H1 (cell line): Measurements from ENCODE around the gene DOCK3. TPM values are rescaled to one million over a fixed set of nuclear protein-coding genes. Genes with fewer than 3 reads are reported as not detected.

Experiments
- CTCF ChIA-PET: fragments of 300-600 bp; sonication (Branson Sonifier 250); formaldehyde crosslinking; loops from one replicate; lab custom pipeline; 2021; ENCODE audit not compliant: partially characterized antibody; lab: Charles Lee
- POLR2A ChIA-PET: fragments of 300-600 bp; sonication (Branson Sonifier 250); formaldehyde crosslinking; loops from one replicate; lab custom pipeline; 2021; ENCODE audit warnings: inconsistent platforms; ENCODE audit not compliant: partially characterized antibody; lab: Charles Lee
- DNase-seq, 2 experiments: peaks; one replicate each; pipeline versions ENCODE4 v3.0.0 to v3.0.0-alpha.2; 2010 to 2022; ENCODE audit warnings: low spot score in 2 of 2, low read depth in 1 of 2, mixed read lengths in 1 of 2
- FAIRE-seq: peaks from 2 replicates; lab custom pipeline; 2011; peaks lifted over from hg19 to GRCh38; lab: Jason Lieb, UNC
- H2AFZ ChIP-seq: 2 replicates; pipeline ENCODE4 v1.8.1; 2012; ENCODE audit warnings: low read length, inconsistent platforms
- H2AK5ac ChIP-seq: 2 replicates; pipeline ENCODE4 v1.6.1; 2013; ENCODE audit warnings: low read depth, low read length
- H2BK120ac ChIP-seq: replicated peaks from 2 replicates; pipeline ENCODE3; 2013; ENCODE audit warnings: low read depth, low read length, inconsistent platforms
- H2BK12ac ChIP-seq: 2 replicates; pipeline ENCODE4 v1.6.1; 2013; ENCODE audit warnings: low read depth, low read length
- H2BK15ac ChIP-seq: 2 replicates; pipeline ENCODE4 v1.6.1; 2013; ENCODE audit warnings: low read length
- H2BK20ac ChIP-seq: 2 replicates; pipeline ENCODE4 v1.6.1; 2013; ENCODE audit warnings: low read length
- H2BK5ac ChIP-seq: 2 replicates; pipeline ENCODE4 v1.6.1; 2013; ENCODE audit warnings: low read depth, low read length
- H3K14ac ChIP-seq: 2 replicates; pipeline ENCODE4 v1.6.1; 2013; ENCODE audit warnings: inconsistent platforms; ENCODE audit not compliant: insufficient read length
- H3K18ac ChIP-seq: 2 replicates; pipeline ENCODE4 v1.6.1; 2013; ENCODE audit warnings: low read length; ENCODE audit errors: extremely low read depth
- H3K23ac ChIP-seq: 2 replicates; pipeline ENCODE4 v1.6.1; 2013; ENCODE audit warnings: inconsistent platforms; ENCODE audit not compliant: insufficient read length
- H3K23me2 ChIP-seq: 2 replicates; pipeline ENCODE4 v1.6.1; 2013; ENCODE audit warnings: low read depth, low read length
- H3K27ac ChIP-seq: 2 replicates; pipeline ENCODE4 v1.6.1; 2011; ENCODE audit warnings: low read depth, low read length, inconsistent platforms
- H3K27me3 ChIP-seq, 4 experiments: replicated peaks in 1 of 4; 1 replicate in 1 of 4; 2 replicates in 3 of 4; pipeline versions ENCODE4 v1.6.1 to v1.8.1; 2011 to 2013; ENCODE audit warnings: low read length in 3 of 4, mild to moderate bottlenecking in 3 of 4, inconsistent platforms in 2 of 4, mixed read lengths in 2 of 4, moderate library complexity in 1 of 4; ENCODE audit not compliant: control insufficient read depth in 3 of 4, insufficient read depth in 3 of 4; ENCODE audit errors: extremely low read depth in 1 of 4
- H3K36me3 ChIP-seq, 4 experiments: 2 replicates each; pipeline versions ENCODE4 v1.6.1 to v1.8.1; 2011 to 2013; ENCODE audit warnings: mild to moderate bottlenecking in 4 of 4, low read length in 3 of 4, moderate library complexity in 2 of 4, control low read depth in 1 of 4, inconsistent platforms in 1 of 4; ENCODE audit not compliant: insufficient read depth in 4 of 4, control insufficient read depth in 2 of 4
- H3K4ac ChIP-seq: replicated peaks from 2 replicates; pipeline ENCODE3; 2013; ENCODE audit warnings: low read length, low read depth, mixed read lengths, inconsistent platforms; ENCODE audit not compliant: insufficient read length
- H3K4me1 ChIP-seq, 4 experiments: replicated peaks in 1 of 4; 1 replicate in 1 of 4; 2 replicates in 3 of 4; pipeline versions ENCODE4 v1.6.1 to v1.8.1; 2011 to 2013; ENCODE audit warnings: low read length in 3 of 4, inconsistent platforms in 2 of 4, mixed read lengths in 1 of 4; ENCODE audit not compliant: insufficient read depth in 4 of 4, control insufficient read depth in 3 of 4
- H3K4me2 ChIP-seq, 2 experiments: 2 replicates each; pipeline versions ENCODE4 v1.6.1 to v1.8.1; 2011 to 2013; ENCODE audit warnings: low read depth in 2 of 2, low read length in 2 of 2, control low read depth in 1 of 2, inconsistent platforms in 1 of 2, mild to moderate bottlenecking in 1 of 2; ENCODE audit not compliant: insufficient read depth in 1 of 2
- H3K4me3 ChIP-seq, 4 experiments: fragments of 200-600, 300-600 bp in 1 of 4; sonication (generic), shearing (Covaris generic), sonication (Bioruptor Twin) in 1 of 4; 2 replicates each; pipeline versions ENCODE4 v1.5.1 to v1.8.1; 2011 to 2016; ENCODE audit warnings: low read length in 4 of 4, low read depth in 3 of 4, control low read depth in 2 of 4, inconsistent platforms in 2 of 4, mild to moderate bottlenecking in 2 of 4, mixed read lengths in 1 of 4, moderate library complexity in 1 of 4; ENCODE audit not compliant: insufficient read depth in 2 of 4; ENCODE audit errors: extremely low read depth in 1 of 4
- H3K56ac ChIP-seq: replicated peaks from 2 replicates; pipeline ENCODE3; 2013; ENCODE audit warnings: low read depth, mild to moderate bottlenecking, mixed read lengths, low read length, inconsistent platforms; ENCODE audit not compliant: insufficient read length
- H3K79me1 ChIP-seq: 2 replicates; pipeline ENCODE4 v1.6.1; 2013; ENCODE audit warnings: low read depth, low read length, control low read depth
- H3K79me2 ChIP-seq, 2 experiments: 2 replicates each; pipeline versions ENCODE4 v1.6.1 to v1.8.1; 2012 to 2013; ENCODE audit warnings: low read length in 2 of 2, mild to moderate bottlenecking in 2 of 2, inconsistent platforms in 1 of 2; ENCODE audit not compliant: insufficient read depth in 2 of 2, control insufficient read depth in 1 of 2
- H3K9ac ChIP-seq, 4 experiments: replicated peaks in 1 of 4; 1 replicate in 1 of 4; 2 replicates in 3 of 4; pipeline versions ENCODE4 v1.6.1 to v1.8.1; 2011 to 2013; ENCODE audit warnings: low read depth in 3 of 4, low read length in 3 of 4, control low read depth in 2 of 4, mild to moderate bottlenecking in 2 of 4, moderate library complexity in 2 of 4, inconsistent platforms in 1 of 4; ENCODE audit errors: extremely low read depth in 1 of 4
- H3K9me3 ChIP-seq, 2 experiments: 2 replicates each; pipeline versions ENCODE4 v1.6.1 to v1.8.1; 2012 to 2013; ENCODE audit warnings: mild to moderate bottlenecking in 2 of 2, moderate library complexity in 2 of 2, control low read depth in 1 of 2, inconsistent platforms in 1 of 2, low read depth in 1 of 2, low read length in 1 of 2, mixed read lengths in 1 of 2; ENCODE audit not compliant: insufficient read depth in 2 of 2
- H4K20me1 ChIP-seq, 2 experiments: replicated peaks in 1 of 2; 2 replicates each; pipeline versions ENCODE3 to v1.8.1; 2011 to 2013; ENCODE audit warnings: inconsistent platforms in 2 of 2, low read length in 2 of 2, mild to moderate bottlenecking in 1 of 2; ENCODE audit not compliant: insufficient read depth in 2 of 2, control insufficient read depth in 1 of 2
- H4K5ac ChIP-seq: 2 replicates; pipeline ENCODE4 v1.6.1; 2013; ENCODE audit warnings: low read length, low read depth, mixed read lengths, inconsistent platforms; ENCODE audit not compliant: insufficient read length
- H4K8ac ChIP-seq: 2 replicates; pipeline ENCODE4 v1.8.0; 2013; ENCODE audit warnings: mild to moderate bottlenecking, moderate library complexity, low read length, inconsistent platforms; ENCODE audit not compliant: insufficient read depth; ENCODE audit errors: extremely low read depth
- H4K91ac ChIP-seq: replicated peaks from 2 replicates; pipeline ENCODE3; 2013; ENCODE audit warnings: low read length, mixed read lengths, inconsistent platforms; ENCODE audit not compliant: insufficient read length
- ATF2 ChIP-seq: IDR thresholded peaks from 2 replicates; pipeline ENCODE4 v1.6.1; 2012; ENCODE audit warnings: low read length, inconsistent platforms
- BACH1 ChIP-seq: IDR thresholded peaks from 2 replicates; pipeline ENCODE4 v1.6.1; 2012; ENCODE audit warnings: low read length, improper control_type of control experiment
- BCL11A ChIP-seq, 2 experiments: IDR thresholded peaks; one replicate each; pipeline ENCODE4 v1.6.1; 2011; ENCODE audit warnings: low read depth in 2 of 2, low read length in 2 of 2, mild to moderate bottlenecking in 2 of 2
- BRCA1 ChIP-seq: IDR thresholded peaks from 2 replicates; pipeline ENCODE4 v1.6.1; 2012; ENCODE audit warnings: low read depth, low read length, improper control_type of control experiment
- KDM5A ChIP-seq: fragments of 200-600 bp; IDR thresholded peaks from 2 replicates; pipeline ENCODE4 v1.7.1; 2012; ENCODE audit warnings: mild to moderate bottlenecking, low read length, inconsistent platforms, mixed read lengths
- POLR2A ChIP-seq, 2 experiments: IDR thresholded peaks; 1 replicate in 1 of 2; 2 replicates in 1 of 2; pipeline ENCODE4 v1.6.1; 2011; ENCODE audit warnings: low read depth in 2 of 2, low read length in 2 of 2, mild to moderate bottlenecking in 2 of 2; ENCODE audit errors: control extremely low read depth in 1 of 2
- SUZ12 ChIP-seq: fragments of 200-600 bp; sonication (generic); IDR thresholded peaks from 2 replicates; pipeline ENCODE4 v1.6.1; 2012; ENCODE audit warnings: mild to moderate bottlenecking, inconsistent platforms, low read length, moderate library complexity, mixed read lengths
- TBP ChIP-seq: IDR thresholded peaks from 2 replicates; pipeline ENCODE4 v1.6.1; 2011; ENCODE audit warnings: low read depth, low read length, improper control_type of control experiment
- TEAD4 ChIP-seq: IDR thresholded peaks from 2 replicates; pipeline ENCODE4 v1.6.1; 2012; ENCODE audit warnings: low read depth, low read length, inconsistent platforms, mixed read lengths
- USF2 ChIP-seq: IDR thresholded peaks from 2 replicates; pipeline ENCODE4 v1.6.1; 2011; ENCODE audit warnings: low read length, improper control_type of control experiment
- WGBS, 2 experiments: shearing (Covaris generic) in 1 of 2; methylation state at CpG; one replicate each; pipeline versions ENCODE4 v1.1.6 to v1.1.7; 2013 to 2015; ENCODE audit warnings: low lambda C conversion rate in 2 of 2, mixed read lengths in 2 of 2, inconsistent platforms in 1 of 2, low coverage in 1 of 2, missing lambda C conversion rate in 1 of 2; ENCODE audit not compliant: insufficient replicate concordance in 2 of 2, insufficient coverage in 1 of 2, insufficient read length in 1 of 2; ENCODE audit errors: extremely low coverage in 1 of 2, missing lambda C conversion rate in 1 of 2; 5-methylcytosine and 5-hydroxymethylcytosine counted together
- polyA plus RNA-seq, 7 experiments: library from polyadenylated mRNA; depleted of rRNA in 3 of 7; stranded (reverse) in 5 of 7; unstranded in 2 of 7; fragments of >200 nt in 5 of 7; fragments of 200-250 nt in 2 of 7; gene quantifications; 1 replicate in 5 of 7; 2 replicates in 1 of 7; 4 replicates in 1 of 7; pipeline versions ENCODE4 v1.2.1 to v1.2.3, GENCODE V29; 2011 to 2013; ENCODE audit warnings: missing spikeins in 2 of 7, mixed read lengths in 2 of 7
- total RNA-seq: library from RNA; stranded (reverse); fragmentation: NEBNext Ultra II Directional; extraction: Animal tissue kit (Norgen Biotek cat#: 25700); gene quantifications from 2 replicates; pipeline ENCODE4 v1.2.1, GENCODE V29; 2021

The DOCK3 gene
- total and polyA plus RNA-seq, 2 of the 8 experiments (the other 6 are each of a cell fraction or from before 2014, with no cell fraction given), result 2.7 to 5.0 TPM

- no peaks in the 10 kb centered on the region for H3K9me3 ChIP-seq
- H2BK12ac ChIP-seq, result no peak overlapping the region
- no peak overlapping the region for H2BK120ac ChIP-seq
- H2BK15ac ChIP-seq, result no peak overlapping the region
- H3K79me2 ChIP-seq, result peaks cover 0 to 7% of the 10 kb centered on the region in 2 experiments; a peak in 3 of 4 replicates
- H3K4ac ChIP-seq, result no peak overlapping the region
- H4K8ac ChIP-seq, result no peak overlapping the region
- no peak for TF ChIP-seq BRCA1
- TF ChIP-seq BCL11A (IDR thresholded peaks at IDR 0.05; ENCODE audit: low read depth in 2 of 2, low read length in 2 of 2), result no peak
- TF ChIP-seq BACH1, result no peak
- no peak for TF ChIP-seq KDM5A
- TF ChIP-seq USF2, result no peak
- TF ChIP-seq SUZ12, result no peak
- no peak for TF ChIP-seq TEAD4
- no peak for TF ChIP-seq POLR2A (IDR thresholded peaks at IDR 0.05; ENCODE audit: control extremely low read depth in 1 of 2, low read depth in 2 of 2, low read length in 2 of 2)
- TF ChIP-seq TBP, result no peak
- no peak for TF ChIP-seq ATF2
- no peak overlapping the region for H4K5ac ChIP-seq
- no peaks in the 10 kb centered on the region for H3K27me3 ChIP-seq
- H3K27ac ChIP-seq, result no peak overlapping the region
- DNase-seq, result peak in 1 of 2 experiments; percentile 37
- no peak overlapping the region for H3K9ac ChIP-seq
- H4K91ac ChIP-seq, result no peak overlapping the region
- CTCF ChIA-PET, result interaction anchor here (0.6 to 4.3 kb wide), 5 partner anchors 11 to 785 kb away, joined by 3 to 23 read pairs (median 4); no protein-coding TSS in a partner anchor
- no peak overlapping the region for H2AFZ ChIP-seq
- no peak overlapping the region for H2BK5ac ChIP-seq
- no peak for FAIRE-seq
- no peak overlapping the region for H2AK5ac ChIP-seq
- no peak overlapping the region for H2BK20ac ChIP-seq
- H3K36me3 ChIP-seq, result peaks cover 14 to 54% (median 29%) of the 10 kb centered on the region in 4 experiments; a peak in 7 of 8 replicates
- WGBS, 2 experiments, result 85% methylated on average over 4 of the region's 4 CpGs; no CpG with 5 or more reads in 1 of the 2 experiments
- no peak overlapping the region for H3K56ac ChIP-seq
- H3K4me3 ChIP-seq, result no peak overlapping the region
- POLR2A ChIA-PET, result interaction anchor here (1.0 to 1.4 kb wide), 2 partner anchors 8 kb away, joined by 3 to 5 read pairs; no protein-coding TSS in a partner anchor
- H3K4me1 ChIP-seq, result peaks cover 0 to 3% (median 0%) of the 10 kb centered on the region in 4 experiments; a peak in 2 of 7 replicates
- no peak overlapping the region for H3K14ac ChIP-seq
- H3K4me2 ChIP-seq, result no peak overlapping the region
- no peaks in the 10 kb centered on the region for H3K23me2 ChIP-seq
- no peak overlapping the region for H3K23ac ChIP-seq
- peaks cover 4% of the 10 kb centered on the region for H3K79me1 ChIP-seq
- no peak overlapping the region for H3K18ac ChIP-seq
- H4K20me1 ChIP-seq, result peaks cover 12 to 20% of the 10 kb centered on the region in 2 experiments
Observed at GRCh38 chr3:51400166-51400565, 725.4 kb downstream of the DOCK3 start.
